HEK293T (cell line): ENCODE measurements around the gene ZDHHC24.
A peak's percentile ranks its signal among the peaks of the same experiment; 100 is the strongest.

ENCODE experiments used
- CTCF ChIA-PET: fragments of 350-600 bp; formaldehyde crosslinking; extraction: SDS; loops from one replicate; lab custom pipeline; 2021; ENCODE audit warnings: antibody characterized with exemption, inconsistent platforms; lab: Yijun Ruan, JAX
- POLR2A ChIA-PET: fragments of 350-600 bp; formaldehyde crosslinking; extraction: SDS; loops from one replicate; lab custom pipeline; 2020; ENCODE audit warnings: antibody characterized with exemption, inconsistent platforms; lab: Yijun Ruan, JAX
- DNase-seq: peaks from one replicate; pipeline ENCODE4 v3.0.0; 2012; ENCODE audit warnings: mixed read lengths; ENCODE audit errors: extremely low spot score
- ARNT ChIP-seq: fragments of 450-650 bp; IDR thresholded peaks from 2 replicates; pipeline ENCODE4 v1.6.1; 2017; ENCODE audit warnings: mild to moderate bottlenecking
- BHLHE40 ChIP-seq: fragments of 450-650 bp; IDR thresholded peaks from 2 replicates; pipeline ENCODE4 v1.6.1; 2016; ENCODE audit warnings: mild to moderate bottlenecking, moderate library complexity, borderline replicate concordance
- CTBP1 ChIP-seq: fragments of 450-650 bp; IDR thresholded peaks from 2 replicates; pipeline ENCODE4 v1.6.1; 2016; ENCODE audit warnings: borderline replicate concordance
- ELF4 ChIP-seq: fragments of 450-650 bp; IDR thresholded peaks from 2 replicates; pipeline ENCODE4 v1.6.1; 2017; ENCODE audit warnings: antibody characterized with exemption
- FOXA1 ChIP-seq: fragments of 450-650 bp; IDR thresholded peaks from 2 replicates; pipeline ENCODE4 v1.6.1; 2016; ENCODE audit warnings: mild to moderate bottlenecking
- FOXK2 ChIP-seq: fragments of 450-650 bp; IDR thresholded peaks from 2 replicates; pipeline ENCODE4 v1.6.1; 2016; ENCODE audit warnings: mild to moderate bottlenecking
- FOXM1 ChIP-seq: fragments of 450-650 bp; IDR thresholded peaks from 2 replicates; pipeline ENCODE4 v1.6.1; 2017; ENCODE audit warnings: mild to moderate bottlenecking, borderline replicate concordance
- HDGF ChIP-seq: fragments of 450-650 bp; IDR thresholded peaks from 2 replicates; pipeline ENCODE4 v1.6.1; 2017; ENCODE audit warnings: antibody characterized with exemption, borderline replicate concordance
- L3MBTL2 ChIP-seq: fragments of 450-650 bp; conservative IDR thresholded peaks from 2 replicates; pipeline ENCODE4 v1.6.1; 2016; ENCODE audit warnings: mild to moderate bottlenecking
- LEF1 ChIP-seq: fragments of 450-650 bp; IDR thresholded peaks from 2 replicates; pipeline ENCODE4 v1.6.1; 2017; ENCODE audit warnings: mild to moderate bottlenecking, borderline replicate concordance
- NFRKB ChIP-seq: fragments of 450-650 bp; IDR thresholded peaks from 2 replicates; pipeline ENCODE4 v1.6.1; 2016; ENCODE audit warnings: mild to moderate bottlenecking, moderate library complexity
- PKNOX1 ChIP-seq: fragments of 450-650 bp; IDR thresholded peaks from 2 replicates; pipeline ENCODE4 v1.6.1; 2016
- SP1 ChIP-seq: fragments of 450-650 bp; IDR thresholded peaks from 2 replicates; pipeline ENCODE4 v1.6.1; 2017
- SUZ12 ChIP-seq: fragments of 450-650 bp; IDR thresholded peaks from 2 replicates; pipeline ENCODE4 v1.6.1; 2016; ENCODE audit warnings: mild to moderate bottlenecking
- TARDBP ChIP-seq: fragments of 450-650 bp; IDR thresholded peaks from 2 replicates; pipeline ENCODE4 v1.6.1; 2016
- ZNF384 ChIP-seq: fragments of 450-650 bp; IDR thresholded peaks from 2 replicates; pipeline ENCODE4 v1.6.1; 2016

The ZDHHC24 gene

GRCh38 chr11:66492161-66492865 is 53.5 kb downstream of the ZDHHC24 start:
- DNase-seq, result no peak
- TF ChIP-seq NFRKB, result no peak
- ChIA-PET POLR2A (interaction anchor here (2.6 kb wide), 1 partner anchor 12 kb away, joined by 9 read pairs; the partner anchor contains the start of gene DPP3), CTCF (interaction anchor here (1.0 to 1.9 kb wide), 4 partner anchors 12 to 106 kb away, joined by 3 to 15 read pairs (median 6); partner anchors contain the start of genes BBS1 and DPP3)

- ChIA-PET CTCF (interaction anchor here (1.0 to 1.9 kb wide), 5 partner anchors 11 to 105 kb away, joined by 3 to 15 read pairs (median 5); partner anchors contain the start of genes BBS1 and DPP3), POLR2A (interaction anchor here (0.9 to 2.6 kb wide), 2 partner anchors 11 to 25 kb away, joined by 3 to 9 read pairs; partner anchors contain the start of genes DPP3 and PELI3)
- TF ChIP-seq ZNF384 (no peak), SUZ12 (no peak), FOXK2 (no peak), LEF1 (no peak), BHLHE40 (no peak), ELF4 (no peak), TARDBP (no peak), HDGF (no peak), PKNOX1 (no peak), CTBP1 (no peak), FOXA1 (no peak), NFRKB (no peak), SP1 (no peak), FOXM1 (no peak), L3MBTL2 (no peak)
- DNase-seq, result peak; percentile 58
These were observed 54.4 kb downstream of the ZDHHC24 start for GRCh38 chr11:66491315-66491935.

- TF ChIP-seq ARNT (no peak), FOXA1 (no peak), FOXM1 (no peak), LEF1 (no peak)
- ChIA-PET CTCF (no interaction called here), POLR2A (interaction anchor here (2.1 kb wide), 1 partner anchor 10 kb away, joined by 7 read pairs; the partner anchor contains the start of gene DPP3)
- DNase-seq, result no peak
These were observed 56.2 kb downstream of the ZDHHC24 start for GRCh38 chr11:66489636-66490035.

- DNase-seq, result no peak
- ChIA-PET POLR2A (interaction anchor here (2.1 kb wide), 1 partner anchor 9 kb away, joined by 7 read pairs; the partner anchor contains the start of gene DPP3), CTCF (no interaction called here)
- TF ChIP-seq PKNOX1 (no peak), LEF1 (no peak), SUZ12 (no peak), TARDBP (no peak), FOXA1 (no peak), FOXM1 (no peak), SP1 (no peak), ELF4 (no peak), ARNT (no peak), BHLHE40 (no peak)
These were observed 56.9 kb downstream of the ZDHHC24 start for GRCh38 chr11:66488957-66489356.

GRCh38 chr11:66484806-66485380 is 61.0 kb downstream of the ZDHHC24 start:
- DNase-seq, result no peak
- TF ChIP-seq SUZ12 (no peak), FOXK2 (no peak), PKNOX1 (no peak), ELF4 (no peak)
- ChIA-PET POLR2A (no interaction called here), CTCF (no interaction called here)

GRCh38 chr11:66480117-66480938 is 65.5 kb downstream of the ZDHHC24 start, which contains the start of gene DPP3:
TSS of gene DPP3 (plus strand) at chr11:66480434. CDS start at chr11:66482201, 1,767 bp downstream.
- TF ChIP-seq L3MBTL2 (peak; percentile 77), PKNOX1 (peak; percentile 98), CTBP1 (no peak), ELF4 (peak; percentile 94), LEF1 (no peak)
- ChIA-PET POLR2A (interaction anchor here (0.5 to 2.7 kb wide), 14 partner anchors 9 to 198 kb away, joined by 3 to 14 read pairs (median 6); partner anchors contain the start of genes ACTN3, MRPL11, PELI3 and RBM4B), CTCF (interaction anchor here (1.0 to 1.1 kb wide), 3 partner anchors 11 to 71 kb away, joined by 3 to 7 read pairs (median 6); partner anchors contain the start of gene MRPL11)

More at GRCh38 chr11:66480117-66480938, 65.5 kb downstream of the ZDHHC24 start, which contains the start of gene DPP3:
- DNase-seq, result peak; percentile 96
